Measurements from ENCODE around the gene ZNF280D.

DNA sequence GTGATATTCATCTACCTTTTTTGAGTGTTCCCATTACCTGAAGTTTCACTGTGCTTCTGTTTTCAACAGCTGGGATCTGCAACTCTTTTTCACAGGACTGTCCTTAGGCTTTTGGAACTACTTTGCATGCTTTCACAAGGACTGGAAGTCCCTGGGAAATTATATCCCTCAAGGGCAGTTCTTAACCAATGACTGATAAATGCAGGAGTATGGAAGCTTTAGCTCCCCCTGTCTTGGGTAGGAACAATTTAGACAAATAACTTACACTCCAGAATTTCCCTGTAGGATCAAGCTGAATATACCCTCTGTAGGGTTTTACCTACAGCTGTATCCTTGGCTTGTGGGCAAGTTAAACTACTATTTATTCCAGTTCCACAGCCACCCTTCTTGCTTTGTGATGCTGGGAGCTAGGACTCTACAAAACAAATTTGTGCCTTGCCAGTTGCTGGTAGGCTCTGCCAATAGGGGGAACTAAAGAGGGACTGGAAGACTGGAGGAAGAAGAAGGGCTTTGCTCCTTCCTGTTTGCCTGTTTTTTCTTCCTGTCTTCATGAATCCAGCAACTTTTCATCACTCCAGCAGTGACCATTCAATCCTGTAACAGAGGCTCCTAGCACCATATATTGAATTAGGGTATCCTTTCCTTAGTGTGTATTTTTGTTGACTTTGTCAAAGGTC is 6.8 kb upstream of the ZNF280D start:
- TF ChIP-seq, protein P1, sequence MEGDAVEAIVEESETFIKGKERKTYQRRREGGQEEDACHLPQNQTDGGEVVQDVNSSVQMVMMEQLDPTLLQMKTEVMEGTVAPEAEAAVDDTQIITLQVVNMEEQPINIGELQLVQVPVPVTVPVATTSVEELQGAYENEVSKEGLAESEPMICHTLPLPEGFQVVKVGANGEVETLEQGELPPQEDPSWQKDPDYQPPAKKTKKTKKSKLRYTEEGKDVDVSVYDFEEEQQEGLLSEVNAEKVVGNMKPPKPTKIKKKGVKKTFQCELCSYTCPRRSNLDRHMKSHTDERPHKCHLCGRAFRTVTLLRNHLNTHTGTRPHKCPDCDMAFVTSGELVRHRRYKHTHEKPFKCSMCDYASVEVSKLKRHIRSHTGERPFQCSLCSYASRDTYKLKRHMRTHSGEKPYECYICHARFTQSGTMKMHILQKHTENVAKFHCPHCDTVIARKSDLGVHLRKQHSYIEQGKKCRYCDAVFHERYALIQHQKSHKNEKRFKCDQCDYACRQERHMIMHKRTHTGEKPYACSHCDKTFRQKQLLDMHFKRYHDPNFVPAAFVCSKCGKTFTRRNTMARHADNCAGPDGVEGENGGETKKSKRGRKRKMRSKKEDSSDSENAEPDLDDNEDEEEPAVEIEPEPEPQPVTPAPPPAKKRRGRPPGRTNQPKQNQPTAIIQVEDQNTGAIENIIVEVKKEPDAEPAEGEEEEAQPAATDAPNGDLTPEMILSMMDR (IDR thresholded peaks at IDR 0.05): no peak
- no peak for TF ChIP-seq POLR2A (IDR thresholded peaks at IDR 0.05)
